WERI-Rb-1 (cell line): Measurements from ENCODE around the gene SLCO2A1.

Experiments
- DNase-seq: peaks from one replicate; pipeline ENCODE4 v3.0.0-alpha.2; 2020
- H3K27ac ChIP-seq: fragments of 250-450 bp; sonication (Bioruptor Pico); 2 replicates; pipeline ENCODE4 v1.5.1; 2020; ENCODE audit warnings: mild to moderate bottlenecking, moderate library complexity
- H3K27me3 ChIP-seq: fragments of 250-450 bp; sonication (Bioruptor Pico); 2 replicates; pipeline ENCODE4 v1.5.1; 2021; ENCODE audit warnings: mild to moderate bottlenecking, low read depth, moderate library complexity; ENCODE audit not compliant: insufficient read depth, severe bottlenecking
- H3K36me3 ChIP-seq: fragments of 250-450 bp; sonication (Bioruptor Pico); 2 replicates; pipeline ENCODE4 v1.5.1; 2020; ENCODE audit warnings: mild to moderate bottlenecking, moderate library complexity
- H3K4me3 ChIP-seq: 2 replicates; pipeline ENCODE4 v1.5.1; 2011; ENCODE audit warnings: low read depth, mild to moderate bottlenecking, control low read depth, low read length
- H3K9me3 ChIP-seq: fragments of 250-450 bp; sonication (Bioruptor Pico); 2 replicates; pipeline ENCODE4 v1.5.1; 2021; ENCODE audit warnings: mild to moderate bottlenecking, moderate library complexity; ENCODE audit not compliant: severe bottlenecking
- TF ChIP-seq, protein P1 (sequence below): IDR thresholded peaks from 2 replicates; pipeline ENCODE4 v1.5.1; 2011; ENCODE audit warnings: low read depth, mild to moderate bottlenecking, control low read depth, inconsistent platforms, low read length

SLCO2A1 gene

DNA sequence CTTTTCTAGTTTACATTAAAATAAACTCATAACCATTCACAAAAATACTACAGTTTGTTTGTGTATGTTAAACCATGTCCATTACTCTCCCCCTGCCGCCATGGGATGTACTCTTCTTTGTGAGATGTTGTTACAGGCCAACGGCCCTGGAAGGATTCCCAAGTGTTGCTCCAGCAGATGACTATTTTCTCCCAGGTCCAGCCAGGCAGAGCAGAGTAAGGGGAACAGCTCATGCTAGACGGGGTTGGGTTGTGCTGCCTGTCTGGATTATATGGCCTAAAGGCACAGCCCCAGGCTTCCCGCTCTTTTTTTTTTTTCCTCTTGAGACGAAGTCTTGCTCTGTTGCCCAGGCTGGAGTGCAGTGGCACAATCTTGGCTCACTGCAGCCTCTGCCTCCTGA is 24.5 kb upstream of the SLCO2A1 start:
- no peak for DNase-seq
- TF ChIP-seq, protein P1, sequence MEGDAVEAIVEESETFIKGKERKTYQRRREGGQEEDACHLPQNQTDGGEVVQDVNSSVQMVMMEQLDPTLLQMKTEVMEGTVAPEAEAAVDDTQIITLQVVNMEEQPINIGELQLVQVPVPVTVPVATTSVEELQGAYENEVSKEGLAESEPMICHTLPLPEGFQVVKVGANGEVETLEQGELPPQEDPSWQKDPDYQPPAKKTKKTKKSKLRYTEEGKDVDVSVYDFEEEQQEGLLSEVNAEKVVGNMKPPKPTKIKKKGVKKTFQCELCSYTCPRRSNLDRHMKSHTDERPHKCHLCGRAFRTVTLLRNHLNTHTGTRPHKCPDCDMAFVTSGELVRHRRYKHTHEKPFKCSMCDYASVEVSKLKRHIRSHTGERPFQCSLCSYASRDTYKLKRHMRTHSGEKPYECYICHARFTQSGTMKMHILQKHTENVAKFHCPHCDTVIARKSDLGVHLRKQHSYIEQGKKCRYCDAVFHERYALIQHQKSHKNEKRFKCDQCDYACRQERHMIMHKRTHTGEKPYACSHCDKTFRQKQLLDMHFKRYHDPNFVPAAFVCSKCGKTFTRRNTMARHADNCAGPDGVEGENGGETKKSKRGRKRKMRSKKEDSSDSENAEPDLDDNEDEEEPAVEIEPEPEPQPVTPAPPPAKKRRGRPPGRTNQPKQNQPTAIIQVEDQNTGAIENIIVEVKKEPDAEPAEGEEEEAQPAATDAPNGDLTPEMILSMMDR = no peak
- Histone ChIP-seq H3K9me3 (no peaks in the 10 kb centered on the region), H3K27me3 (no peaks in the 10 kb centered on the region), H3K4me3 (no peak overlapping the region), H3K36me3 (no peaks in the 10 kb centered on the region), H3K27ac (no peak overlapping the region)

DNA sequence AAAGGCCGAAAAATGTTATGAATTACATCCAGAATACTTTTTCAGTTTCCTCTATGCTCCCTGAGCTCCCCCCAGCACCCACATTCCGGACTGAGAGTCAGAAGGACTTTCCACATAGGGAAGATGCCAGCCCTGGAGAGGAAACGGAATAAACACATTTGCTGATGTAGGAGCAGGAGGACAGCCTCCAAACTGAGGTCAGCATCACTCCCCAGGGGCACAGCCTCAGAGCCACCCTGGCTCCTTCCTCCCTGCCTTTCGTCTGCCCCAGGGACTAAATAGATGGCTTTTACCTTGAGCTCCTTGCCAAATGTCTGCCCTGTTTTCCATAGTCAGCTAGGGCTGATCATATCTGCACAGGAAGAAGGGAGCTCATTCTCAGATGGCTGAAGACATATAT is 22.6 kb upstream of the SLCO2A1 start:
- H3K27ac ChIP-seq = no peak overlapping the region
- no peaks in the 10 kb centered on the region for H3K36me3 ChIP-seq
- H3K9me3 ChIP-seq = no peaks in the 10 kb centered on the region
- no peaks in the 10 kb centered on the region for H3K27me3 ChIP-seq
- H3K4me3 ChIP-seq = no peak overlapping the region
- DNase-seq = no peak
- TF ChIP-seq, protein P1 = no peak

DNA sequence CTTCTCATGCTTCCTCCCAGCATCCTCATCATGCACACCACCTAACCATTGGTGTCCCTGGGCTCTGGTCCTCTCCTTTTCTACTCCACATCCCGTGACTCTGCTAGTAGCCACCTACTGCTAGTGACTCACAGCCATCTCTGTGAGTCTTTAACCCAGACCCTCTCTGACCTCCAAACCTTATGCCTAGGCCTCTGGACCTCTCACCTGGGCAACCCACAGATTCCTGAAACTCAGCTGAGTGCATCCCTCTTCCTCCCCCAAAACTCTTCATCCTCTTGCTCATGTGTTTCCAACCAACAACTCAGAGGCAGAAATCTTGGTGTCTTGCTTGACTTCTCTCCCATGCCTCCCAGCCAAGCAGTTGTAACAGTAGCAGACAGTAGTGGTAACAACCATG is 20.0 kb upstream of the SLCO2A1 start:
- Histone ChIP-seq H3K4me3 (no peak overlapping the region), H3K9me3 (no peaks in the 10 kb centered on the region), H3K27ac (no peak overlapping the region), H3K27me3 (no peaks in the 10 kb centered on the region), H3K36me3 (no peaks in the 10 kb centered on the region)
- TF ChIP-seq, protein P1 = no peak
- no peak for DNase-seq

DNA sequence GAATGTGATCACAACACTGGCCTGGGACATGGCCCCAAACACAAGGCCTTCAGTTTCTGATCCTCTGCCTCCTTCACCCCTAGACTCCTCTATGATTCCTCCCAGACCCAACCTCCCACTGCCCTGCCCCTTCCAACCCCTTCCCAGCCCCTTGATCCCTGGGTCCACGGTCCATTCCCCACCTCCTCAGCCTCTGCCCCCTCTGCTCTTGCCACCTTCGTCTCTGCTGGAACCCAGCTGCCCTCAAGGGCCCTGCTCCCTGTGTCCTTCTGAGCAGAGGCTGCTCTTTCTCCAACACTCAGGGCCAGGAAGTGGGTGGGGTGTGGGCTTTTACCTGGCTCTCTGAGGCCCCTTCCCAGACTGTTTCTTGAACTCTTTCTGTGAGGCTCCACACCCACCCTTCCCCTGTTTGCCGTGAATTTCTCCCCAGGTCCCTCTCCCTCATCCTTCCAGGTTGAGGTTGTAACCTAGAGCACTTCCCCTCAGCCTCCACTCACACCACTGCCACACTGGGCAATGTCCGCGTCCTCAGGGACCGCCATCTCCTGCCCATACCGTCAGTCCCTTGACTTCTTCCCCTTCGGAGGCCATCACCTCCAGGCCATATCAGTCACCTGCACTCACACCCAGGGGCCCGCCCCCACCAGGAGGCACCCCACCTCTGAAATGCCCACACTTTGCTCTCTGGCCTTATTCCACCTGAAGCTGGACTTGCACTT is 18.7 kb upstream of the SLCO2A1 start:
- TF ChIP-seq, protein P1 = no peak

DNA sequence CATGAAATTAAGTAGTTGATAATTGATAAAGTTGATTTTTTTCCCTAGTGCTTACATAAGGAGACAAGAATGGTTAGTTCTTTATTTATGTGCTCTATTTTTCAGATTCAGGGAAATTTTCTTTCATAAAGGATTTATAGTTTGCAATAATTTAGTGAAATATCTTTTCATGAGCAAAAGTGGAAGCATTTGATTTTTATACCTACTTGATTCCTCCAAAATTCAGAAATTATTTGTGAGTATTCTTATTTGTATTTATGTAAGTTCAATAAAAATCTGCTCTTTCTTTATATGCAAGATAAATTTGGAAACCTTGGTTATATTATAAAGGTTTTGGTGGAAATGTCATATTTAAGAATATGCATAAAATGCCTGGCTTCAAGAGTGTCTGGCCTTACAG is 14.7 kb upstream of the SLCO2A1 start:
- Histone ChIP-seq H3K27ac (no peak overlapping the region), H3K4me3 (no peak overlapping the region), H3K36me3 (no peaks in the 10 kb centered on the region), H3K27me3 (no peaks in the 10 kb centered on the region), H3K9me3 (peaks cover 12% of the 10 kb centered on the region)
- TF ChIP-seq, protein P1 = no peak
- no peak for DNase-seq

More for the DNA sequence above, 18.7 kb upstream of the SLCO2A1 start:
- H3K27me3 ChIP-seq = no peaks in the 10 kb centered on the region
- H3K27ac ChIP-seq = no peak overlapping the region
- H3K36me3 ChIP-seq = no peaks in the 10 kb centered on the region
- H3K9me3 ChIP-seq = peaks cover 8% of the 10 kb centered on the region
- DNase-seq = no peak
- H3K4me3 ChIP-seq = no peak overlapping the region

DNA sequence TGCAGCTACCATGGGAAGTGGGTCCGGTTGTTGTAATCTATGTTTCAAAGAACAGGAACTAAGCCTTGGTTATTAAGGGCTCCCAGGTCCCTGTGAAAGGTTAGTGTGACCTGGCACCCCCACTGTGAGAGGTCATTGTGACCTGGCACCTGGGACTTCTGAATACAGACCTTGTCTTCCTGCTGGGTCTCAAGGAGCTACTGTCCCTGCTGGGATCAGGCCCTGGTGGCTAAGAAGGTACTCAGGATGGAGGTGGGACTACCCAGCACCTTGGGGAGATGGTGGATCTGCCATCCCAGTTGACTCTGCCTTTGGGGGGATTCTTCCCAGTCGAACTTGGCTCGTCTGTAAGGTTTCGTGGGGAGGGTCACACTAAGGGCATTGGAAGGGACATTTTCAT is 10.3 kb upstream of the SLCO2A1 start:
- Histone ChIP-seq H3K36me3 (no peaks in the 10 kb centered on the region), H3K27me3 (no peaks in the 10 kb centered on the region), H3K27ac (no peak overlapping the region), H3K4me3 (no peak overlapping the region), H3K9me3 (peaks cover 12% of the 10 kb centered on the region)
- TF ChIP-seq, protein P1 = no peak
- no peak for DNase-seq
